ENCODE results near the gene TRPM2.

The TRPM2 gene

DNA sequence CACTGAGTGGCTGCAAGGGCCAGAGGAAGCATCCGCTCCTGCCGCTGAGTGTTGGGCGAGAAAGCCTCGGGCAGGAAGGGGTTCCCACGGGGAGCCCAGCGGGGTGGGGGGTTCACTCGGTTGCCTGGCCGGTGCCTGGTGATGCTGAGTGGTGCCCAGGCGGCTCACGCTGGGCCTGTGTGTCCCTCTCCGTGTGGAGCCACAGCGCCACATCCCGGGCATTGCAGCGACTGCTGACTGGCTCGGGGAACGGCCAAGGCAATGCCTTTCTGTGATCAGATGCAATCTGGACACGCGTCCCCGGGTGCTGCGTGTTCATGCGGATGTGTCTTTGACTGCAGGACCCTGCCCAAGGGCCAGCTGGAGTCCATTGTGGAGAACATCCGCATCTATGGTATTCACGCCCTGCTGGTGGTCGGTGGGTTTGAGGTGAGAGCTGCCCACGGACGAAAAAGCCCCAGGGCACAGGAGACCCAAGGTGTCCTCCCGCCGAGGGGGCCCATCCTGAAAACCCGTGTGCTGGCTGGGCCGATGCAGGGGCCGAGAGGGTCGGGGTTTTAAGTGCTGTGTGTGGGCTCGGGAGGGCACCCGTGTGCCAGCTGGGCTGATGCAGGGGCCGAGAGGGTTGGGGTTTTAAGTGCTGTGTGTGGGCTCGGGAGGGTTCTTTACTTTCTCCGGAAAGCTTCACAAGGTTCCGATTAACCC, 30.6 kb upstream of the TRPM2 start:
- DNase-seq: no peak

DNA sequence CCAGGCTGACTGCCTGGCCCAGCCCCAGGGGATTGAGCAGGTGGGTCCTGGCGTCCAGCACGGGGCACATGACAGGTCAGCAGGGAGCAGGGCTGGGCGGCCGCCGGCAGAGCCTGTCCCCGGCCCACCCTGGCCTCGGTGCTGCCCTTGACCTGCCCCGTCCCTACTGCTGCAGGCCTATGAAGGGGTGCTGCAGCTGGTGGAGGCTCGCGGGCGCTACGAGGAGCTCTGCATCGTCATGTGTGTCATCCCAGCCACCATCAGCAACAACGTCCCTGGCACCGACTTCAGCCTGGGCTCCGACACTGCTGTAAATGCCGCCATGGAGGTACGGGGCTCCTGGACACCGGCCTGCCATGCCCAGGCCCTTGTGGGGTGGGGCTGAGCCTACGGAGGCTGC, 29.8 kb upstream of the TRPM2 start:
- no peak for DNase-seq

DNA sequence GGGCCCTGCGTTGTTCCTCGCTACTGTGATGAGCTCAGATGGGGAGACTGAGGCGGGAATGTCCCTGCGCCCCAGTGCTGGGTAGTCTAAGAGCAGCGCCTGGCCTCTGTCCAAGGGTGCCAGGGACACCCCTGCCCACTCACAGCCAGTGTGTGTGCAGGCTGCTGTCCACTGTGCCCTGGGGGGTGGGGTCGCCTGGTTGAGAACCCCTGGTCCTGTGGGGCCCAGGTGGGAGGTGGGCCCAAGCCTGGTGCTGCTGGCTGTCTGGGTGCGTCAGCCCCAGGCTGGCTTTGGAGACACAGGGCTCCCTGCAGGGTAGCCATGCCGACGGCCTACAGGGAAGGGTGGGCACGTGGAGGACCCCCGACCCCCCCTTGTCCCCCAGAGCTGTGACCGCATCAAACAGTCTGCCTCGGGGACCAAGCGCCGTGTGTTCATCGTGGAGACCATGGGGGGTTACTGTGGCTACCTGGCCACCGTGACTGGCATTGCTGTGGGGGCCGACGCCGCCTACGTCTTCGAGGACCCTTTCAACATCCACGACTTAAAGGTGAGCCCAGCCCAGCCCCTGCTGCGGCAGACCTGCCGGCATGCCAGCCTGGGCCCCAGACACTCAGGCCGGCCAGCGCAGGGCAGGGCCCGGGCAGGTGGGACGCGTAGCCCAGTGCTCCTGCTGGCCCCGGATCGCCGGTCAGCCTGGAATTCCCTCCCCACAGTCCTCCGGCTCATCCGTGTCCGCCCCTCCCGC, 29.1 kb upstream of the TRPM2 start:
- DNase-seq: no peak

DNA sequence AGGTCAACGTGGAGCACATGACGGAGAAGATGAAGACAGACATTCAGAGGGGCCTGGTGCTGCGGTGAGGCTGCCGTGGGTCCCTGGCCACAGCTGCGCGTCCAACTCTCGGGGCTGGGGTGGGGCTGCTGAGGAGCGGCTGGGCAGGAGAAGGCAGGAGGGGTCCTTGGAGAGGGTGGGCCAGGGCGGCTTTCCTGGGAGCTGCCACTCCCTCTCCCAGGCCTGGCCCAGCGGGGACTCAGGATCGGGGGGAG, 28.6 kb upstream of the TRPM2 start:
- no peak for DNase-seq

DNA sequence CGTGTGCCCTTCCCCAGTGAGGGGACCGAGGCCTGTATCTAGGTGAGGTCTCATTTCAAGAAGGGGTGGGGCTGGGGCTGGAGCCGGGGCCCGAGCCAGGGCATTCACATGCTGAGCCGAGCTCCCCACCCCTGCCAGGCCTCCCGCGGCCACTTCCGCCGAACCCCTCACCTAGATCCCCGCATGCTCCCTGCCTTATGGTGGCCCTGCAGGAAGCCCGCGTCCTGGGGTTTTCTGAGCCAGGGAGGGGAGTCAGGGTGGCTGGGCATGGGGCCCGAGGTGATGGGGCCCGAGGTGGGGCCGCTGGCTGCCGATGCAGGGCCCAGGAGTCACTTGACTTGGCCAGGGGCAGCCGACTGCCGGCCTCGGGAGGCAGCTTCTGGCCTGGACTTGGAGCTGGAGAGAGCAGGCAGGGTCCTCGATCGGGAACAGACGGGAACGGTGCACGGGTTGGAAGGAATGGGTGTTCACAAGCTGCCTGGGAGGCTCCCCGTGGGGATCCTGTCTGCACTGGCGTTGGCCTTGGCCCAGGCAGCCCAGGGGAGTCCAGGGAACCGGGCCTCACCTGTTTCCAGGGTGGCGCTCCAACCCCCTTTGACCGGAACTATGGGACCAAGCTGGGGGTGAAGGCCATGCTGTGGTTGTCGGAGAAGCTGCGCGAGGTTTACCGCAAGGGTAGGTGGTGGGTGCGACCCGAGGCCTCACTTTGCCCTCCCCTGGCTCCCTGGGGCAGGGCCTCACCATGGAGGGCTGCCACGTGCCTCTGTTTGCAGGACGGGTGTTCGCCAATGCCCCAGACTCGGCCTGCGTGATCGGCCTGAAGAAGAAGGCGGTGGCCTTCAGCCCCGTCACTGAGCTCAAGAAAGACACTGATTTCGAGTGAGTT, 27.8 kb upstream of the TRPM2 start:
- DNase-seq: no peak

DNA sequence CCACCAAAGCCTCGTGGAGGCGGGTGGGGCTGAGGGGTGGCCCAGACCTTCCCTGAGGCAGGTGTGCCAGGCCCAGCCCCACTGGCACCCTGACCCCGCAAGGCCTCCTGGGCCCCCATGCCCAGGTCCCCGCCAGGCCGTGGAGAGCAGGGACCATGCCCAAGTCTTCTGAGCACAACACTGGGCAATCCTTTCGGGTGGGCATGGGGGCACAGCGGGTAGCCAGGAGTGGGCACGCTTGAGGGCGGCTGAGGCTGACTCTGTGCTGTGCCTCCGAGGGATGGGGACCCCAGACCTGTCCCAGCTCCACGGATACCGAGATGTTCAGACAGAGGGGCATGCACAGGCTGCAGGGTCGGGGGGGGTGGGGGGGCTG, 27.2 kb upstream of the TRPM2 start:
- no peak for DNase-seq

DNA sequence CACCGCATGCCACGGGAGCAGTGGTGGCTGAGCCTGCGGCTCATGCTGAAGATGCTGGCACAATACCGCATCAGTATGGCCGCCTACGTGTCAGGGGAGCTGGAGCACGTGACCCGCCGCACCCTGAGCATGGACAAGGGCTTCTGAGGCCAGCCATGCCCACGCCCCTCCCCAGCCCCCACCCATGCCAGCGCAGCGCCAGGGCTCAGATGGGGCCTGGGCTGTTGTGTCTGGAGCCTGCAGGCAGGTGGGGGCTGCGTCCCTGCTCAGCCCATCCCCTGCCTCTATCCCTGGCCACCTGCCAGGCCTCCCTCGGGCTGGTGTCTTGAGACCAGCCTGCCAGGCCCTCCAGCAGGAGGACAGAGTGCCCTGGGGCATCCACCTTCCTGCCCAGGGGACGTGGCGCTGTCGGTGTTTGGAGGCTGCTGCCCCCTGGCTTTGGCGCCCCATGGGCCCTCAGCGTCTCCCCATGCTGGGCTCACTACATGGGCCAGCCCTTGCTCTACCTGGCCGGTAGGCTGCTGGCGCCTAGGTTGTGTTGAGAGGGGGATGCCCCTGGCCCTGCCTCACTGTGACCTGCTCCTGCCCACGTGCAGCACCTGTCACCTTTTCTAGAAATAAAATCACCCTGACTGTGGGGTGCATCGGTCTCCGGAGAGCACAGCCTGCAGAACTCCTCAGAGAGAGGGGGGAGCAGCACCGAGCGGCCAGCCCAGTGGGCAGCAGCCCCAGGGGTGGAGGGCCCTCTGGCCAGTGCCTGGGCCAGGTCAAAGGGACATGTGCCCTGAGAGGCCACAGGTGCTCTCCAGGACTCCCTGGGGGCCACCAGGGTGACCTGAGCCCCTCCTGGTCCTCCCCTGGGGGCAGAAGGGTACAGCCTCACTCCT, 26.5 kb upstream of the TRPM2 start:
- DNase-seq: no peak

DNA sequence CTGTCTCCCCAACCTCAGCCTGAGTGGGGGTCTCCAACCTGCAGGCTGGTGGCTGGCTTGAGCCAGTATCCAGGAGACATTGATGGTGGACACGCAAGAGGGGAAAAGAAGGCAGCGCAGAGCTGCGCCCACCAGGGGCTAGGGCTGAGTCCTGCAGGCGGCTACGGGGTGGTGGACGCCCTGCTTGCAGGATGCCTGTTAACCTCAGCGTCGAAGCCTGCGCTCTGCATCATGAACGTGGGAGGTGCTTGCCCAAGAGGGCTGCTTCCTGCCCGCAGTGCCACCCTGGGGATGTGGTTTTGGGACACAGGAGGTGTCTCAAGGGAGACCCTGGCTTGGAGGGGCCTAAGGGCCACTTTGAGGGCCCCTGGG, 25.8 kb upstream of the TRPM2 start:
- DNase-seq: no peak

DNA sequence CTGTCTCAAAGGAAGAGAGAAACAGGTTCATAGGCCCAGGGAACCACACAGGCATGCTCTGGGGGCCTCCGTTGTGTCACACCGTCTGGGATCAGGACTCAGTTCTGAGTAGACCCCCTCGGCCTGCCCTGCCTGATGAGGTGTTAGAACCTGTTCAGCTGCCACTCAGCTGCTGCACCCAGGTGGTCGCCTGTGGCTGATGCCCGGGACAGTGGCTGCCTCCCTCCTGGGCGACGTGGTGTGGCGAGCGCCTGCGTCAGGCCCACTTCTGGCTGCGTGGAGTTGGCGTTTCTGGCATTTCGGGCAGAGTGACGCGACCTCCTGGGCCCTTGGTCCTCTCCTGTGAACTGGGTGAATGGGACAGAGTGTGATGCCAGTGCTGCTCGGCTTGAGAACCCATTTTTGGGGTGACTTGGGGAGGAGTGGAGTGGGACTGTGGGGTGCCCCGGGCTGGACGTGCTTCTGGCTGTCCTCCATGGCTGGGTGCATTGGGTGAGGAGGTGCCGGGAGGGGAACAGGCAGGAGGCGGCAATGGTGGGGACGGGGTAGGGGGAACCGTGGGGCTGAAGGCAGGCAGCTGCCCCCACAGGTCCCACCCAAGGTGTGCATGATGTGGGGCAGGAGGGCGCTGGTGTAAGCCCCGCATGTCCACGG, 25.1 kb upstream of the TRPM2 start:
- DNase-seq: no peak

DNA sequence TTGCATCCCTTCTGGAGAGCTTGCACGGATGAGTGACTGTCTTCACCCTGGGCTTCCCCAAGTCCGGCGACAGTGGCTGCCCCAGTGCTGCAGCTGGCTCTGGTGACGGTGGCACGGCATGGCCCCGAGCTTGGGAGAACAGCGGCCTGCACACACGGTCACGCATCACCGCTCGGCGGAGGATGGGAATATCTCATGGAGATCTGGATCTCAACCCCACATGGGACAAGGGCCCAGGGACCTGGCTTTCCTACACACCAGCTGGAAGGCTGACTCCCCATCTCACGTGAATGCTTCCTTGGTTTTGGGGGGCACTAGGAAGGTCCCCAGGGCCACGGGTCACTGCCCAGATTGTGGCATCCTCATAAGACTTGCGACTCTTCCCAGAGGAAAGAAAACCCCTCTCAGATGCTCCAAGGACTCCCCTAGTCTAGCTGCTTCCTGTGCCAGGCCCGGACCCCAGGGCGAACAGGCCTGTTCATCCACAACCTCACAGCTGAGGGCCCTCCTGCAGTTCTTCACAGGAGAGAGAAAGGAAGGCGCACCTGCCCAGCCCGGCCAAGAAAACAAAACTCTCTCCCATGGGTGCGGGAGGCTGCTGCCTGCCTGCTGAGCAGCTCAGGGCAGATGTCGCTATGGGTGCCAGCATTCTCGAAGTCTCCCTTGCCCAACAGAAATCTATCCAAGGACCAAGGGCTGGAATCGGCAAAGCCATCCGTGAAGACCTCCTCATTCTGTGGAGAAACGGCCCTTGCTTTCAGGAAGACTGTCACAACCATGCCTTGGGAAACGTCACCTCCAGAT, 24.1 kb upstream of the TRPM2 start:
- DNase-seq: no peak

DNA sequence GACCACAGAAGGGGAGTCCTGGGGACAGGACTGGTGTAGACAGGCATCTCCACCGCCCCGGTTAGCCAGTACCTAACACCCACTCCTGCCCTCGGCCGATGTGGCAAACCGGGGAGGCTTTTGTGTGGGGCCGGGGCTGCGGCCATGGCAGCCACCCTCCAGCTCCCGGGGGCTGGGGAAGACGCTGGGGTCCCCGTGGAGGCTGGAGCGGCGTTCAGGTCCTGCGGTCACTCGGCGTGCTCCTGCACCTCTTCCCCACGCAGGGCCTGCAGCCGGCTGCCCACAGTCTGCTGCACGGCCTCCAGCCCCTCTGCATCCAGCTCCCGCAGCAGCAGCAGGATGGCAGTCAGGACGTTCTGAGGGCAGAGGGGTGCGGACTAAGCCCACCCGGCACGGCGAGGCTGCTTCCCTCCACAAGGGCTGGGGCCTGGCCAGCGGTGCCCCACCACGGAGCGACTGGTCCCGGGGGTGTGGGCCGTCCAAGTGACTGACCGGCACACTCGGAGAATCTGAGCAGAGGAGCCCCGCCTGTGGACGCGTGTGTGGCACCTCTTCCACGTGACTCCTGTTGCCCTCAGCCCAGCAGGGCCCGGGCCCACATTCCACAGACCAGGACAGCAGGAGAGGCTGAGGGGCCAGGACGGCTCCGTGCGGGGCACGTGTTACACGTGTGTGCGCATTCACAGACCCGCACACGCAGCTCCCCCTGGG, 23.3 kb upstream of the TRPM2 start:
- no peak for DNase-seq

DNA sequence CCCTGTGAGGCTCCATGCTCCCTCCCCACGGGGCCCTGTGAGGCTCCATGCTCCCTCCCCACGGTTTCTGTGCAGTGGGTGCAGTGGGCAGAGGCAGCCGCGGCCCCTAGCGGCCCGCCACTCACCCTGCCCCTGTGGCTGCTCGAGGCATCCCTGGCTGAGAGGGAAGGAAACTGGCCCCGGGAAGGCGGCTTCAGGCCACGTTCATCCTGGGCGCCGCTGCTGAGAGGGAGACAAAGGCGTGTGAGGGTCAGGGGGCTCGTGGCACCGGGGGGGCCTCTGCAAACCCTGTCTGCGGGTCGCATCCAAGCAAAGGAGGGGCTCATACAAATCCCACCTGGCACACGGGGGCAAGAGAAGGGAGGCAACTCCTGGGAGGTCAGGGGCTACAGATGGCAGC, 22.7 kb upstream of the TRPM2 start:
- DNase-seq: no peak

DNA sequence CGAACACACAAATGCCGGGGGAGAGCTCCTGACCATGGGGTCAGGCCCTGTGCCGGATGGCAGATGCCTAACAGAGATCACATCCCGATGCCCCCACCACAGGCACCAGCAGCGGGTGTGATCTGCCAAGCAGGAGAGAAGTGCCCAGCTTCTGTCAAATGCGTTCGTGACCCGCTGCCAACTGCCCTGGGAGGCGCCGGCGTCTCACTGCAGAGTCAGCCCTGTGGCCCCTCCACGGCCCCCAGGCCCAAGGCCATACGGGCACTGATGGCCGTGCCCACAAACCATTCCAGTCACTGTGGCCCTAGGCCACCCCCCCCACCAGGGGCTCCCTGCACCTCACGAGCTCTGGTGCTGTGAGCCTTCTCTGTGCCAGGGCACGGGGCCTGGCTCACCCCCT, 22.2 kb upstream of the TRPM2 start:
- no peak for DNase-seq

DNA sequence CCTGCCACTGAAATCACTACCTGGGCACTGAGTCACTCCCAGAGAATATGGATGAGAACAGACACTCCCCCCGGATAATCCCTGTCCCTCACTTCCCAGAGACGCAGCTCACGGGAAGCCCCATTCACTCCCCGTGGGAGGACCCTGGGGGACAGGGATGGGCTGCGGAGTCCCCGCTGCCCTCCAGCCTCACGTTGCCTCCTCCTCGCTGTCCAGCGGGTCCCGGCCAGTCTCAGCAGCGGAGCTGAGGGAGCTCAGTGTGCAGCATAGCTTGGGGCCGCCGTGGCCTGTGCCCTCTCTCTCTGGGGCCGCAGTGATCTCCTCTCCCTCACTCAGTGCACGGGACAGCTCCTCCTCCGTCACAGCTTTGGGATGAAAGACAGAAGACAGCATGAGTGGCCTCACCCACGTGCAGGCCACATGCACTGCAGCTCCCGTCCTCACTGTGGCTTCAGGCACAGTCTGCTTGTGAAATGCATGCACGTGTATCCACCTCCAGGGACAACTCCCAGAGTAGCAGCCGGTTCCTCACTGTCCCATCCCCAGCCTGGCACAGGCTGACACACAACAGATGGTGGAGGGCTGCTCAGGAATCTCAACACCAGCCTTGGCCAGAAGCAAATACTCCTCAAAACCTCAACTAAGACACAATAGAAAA, 21.6 kb upstream of the TRPM2 start:
- DNase-seq: no peak

DNA sequence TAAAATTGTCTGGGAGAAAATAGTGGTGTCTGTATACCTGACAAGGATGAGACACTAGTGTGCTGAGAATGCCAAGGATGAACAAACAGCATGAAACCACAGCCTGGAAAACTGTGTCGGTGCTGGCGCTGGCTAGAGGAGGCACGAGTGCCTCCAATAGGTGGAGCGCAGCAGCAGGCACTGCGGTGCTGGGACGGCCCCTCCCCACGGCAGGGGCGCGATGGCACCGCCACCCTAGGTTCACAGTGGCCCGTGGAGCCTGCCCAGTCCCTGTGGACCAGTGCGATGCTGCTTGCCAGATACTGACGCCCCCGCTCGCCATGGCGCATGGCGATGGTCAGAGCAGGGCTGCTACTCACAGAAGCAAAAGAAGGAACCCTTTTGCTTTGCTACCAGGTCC, 21.0 kb upstream of the TRPM2 start:
- DNase-seq: no peak

DNA sequence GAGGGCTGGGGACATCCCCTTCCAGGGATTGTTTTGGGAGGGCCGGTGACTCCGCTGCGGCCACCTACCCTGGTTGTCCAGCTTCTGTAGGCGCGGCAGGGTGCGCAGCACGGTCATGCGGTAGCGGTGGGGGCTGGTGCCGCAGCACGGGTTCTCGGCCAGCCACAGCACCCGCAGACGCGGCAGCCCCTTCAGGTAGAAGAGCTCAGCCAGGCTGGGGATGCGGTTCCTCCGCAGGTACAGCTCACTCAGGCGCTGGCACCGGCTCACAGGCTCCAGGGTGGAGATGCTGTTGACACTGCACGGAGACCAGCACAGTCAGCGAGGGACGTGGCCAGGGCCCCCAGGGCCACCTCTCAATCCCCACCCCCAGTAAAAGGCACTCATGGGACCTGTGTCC, 20.5 kb upstream of the TRPM2 start:
- no peak for DNase-seq

DNA sequence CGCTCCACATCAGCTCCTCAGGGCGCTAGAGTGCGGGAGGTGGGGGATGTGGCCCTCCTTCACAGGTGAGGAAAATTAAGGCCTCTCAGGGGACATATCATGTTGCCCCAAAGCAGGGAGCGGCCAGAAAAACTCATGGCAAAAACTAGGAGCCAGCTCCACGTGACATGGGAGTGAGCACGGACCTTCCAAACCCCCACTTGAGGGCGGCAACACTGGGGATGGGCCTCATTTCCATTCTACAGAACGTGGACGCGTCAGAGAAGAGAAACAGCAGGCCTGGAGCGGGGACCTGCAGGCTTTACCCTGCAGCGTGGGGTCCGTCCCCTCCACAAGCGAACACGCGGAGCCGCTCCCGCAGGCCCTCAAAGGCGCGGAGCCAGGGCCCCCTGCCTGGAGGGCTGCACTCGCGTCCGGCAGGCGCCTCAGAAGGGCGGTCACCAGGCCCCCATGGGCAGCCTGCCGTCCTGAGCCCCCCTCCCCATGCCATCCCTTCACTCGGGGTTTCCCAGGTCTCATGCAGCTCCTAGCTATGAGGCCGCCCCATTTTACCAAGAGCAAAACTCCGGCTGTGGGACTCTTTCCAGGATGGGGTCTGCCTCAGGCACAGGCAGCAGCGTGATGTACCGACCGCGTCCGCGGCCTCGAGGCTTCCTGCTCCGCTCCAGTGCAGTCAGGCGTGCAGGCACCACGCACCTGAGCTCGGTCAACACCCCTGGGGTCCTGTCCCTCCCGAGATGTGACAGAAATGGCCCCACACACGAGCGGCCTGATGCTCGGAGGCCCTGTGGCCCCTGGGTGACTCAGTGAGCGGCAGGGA, 19.7 kb upstream of the TRPM2 start:
- DNase-seq: no peak

DNA sequence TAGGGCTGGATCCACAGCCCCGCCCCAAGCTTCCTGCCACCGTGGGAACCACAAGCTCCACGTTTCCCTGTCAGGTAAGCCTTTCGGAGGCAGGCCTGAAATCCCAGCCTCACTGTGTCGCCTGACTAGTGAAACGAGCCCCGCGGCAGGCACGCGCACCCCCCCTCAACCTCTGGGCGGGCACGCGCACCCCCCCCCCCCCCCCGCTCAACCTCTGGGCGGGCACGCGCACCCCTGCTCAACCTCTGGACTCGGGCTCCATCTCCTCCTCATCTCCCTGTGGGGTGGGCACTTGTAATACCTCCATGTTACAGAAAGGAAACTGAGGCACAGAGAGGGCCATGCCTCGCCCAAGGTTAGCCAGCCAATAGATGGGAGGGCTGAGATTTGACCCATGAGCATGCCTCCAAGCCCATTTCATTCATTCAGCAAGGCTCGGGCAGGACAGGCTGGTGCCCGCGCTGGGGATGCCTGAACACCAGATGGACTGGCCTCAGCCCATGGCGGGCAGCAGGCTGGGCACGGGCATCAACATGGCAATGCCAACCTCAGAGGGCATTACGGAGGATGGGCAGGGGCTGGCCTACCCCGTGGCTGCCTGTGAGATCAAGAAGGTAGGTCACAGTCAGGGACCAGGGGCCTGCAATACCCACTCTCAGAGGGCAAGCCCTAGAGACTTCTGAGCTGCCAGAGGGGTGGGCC, 18.9 kb upstream of the TRPM2 start:
- DNase-seq: no peak
